ENCODE data around the gene FMN2.

The FMN2 gene

DNA sequence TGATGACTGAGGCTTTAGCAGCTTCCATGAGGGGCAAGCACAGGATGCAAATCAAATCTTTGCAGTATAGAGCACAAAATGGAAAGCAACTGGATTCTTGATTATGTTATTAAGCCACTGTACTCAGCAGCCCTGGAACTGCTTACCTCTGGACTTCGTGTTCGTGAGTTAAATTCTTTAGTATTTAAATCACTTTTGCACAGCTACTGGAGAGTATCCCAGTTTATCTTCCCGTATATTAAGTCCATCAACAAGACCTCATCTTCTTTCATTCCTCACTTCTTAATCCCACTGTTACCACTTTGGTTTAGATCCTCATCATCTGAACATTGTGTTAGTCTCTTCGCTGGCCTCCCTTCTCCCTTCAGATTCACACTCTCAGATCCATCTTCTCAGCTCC lies 411.4 kb downstream of the FMN2 start:
- no peak for DNase-seq

- DNase-seq: no peak
Observed at GRCh38 chr1:240503558-240503957, 411.9 kb downstream of the FMN2 start.

DNA sequence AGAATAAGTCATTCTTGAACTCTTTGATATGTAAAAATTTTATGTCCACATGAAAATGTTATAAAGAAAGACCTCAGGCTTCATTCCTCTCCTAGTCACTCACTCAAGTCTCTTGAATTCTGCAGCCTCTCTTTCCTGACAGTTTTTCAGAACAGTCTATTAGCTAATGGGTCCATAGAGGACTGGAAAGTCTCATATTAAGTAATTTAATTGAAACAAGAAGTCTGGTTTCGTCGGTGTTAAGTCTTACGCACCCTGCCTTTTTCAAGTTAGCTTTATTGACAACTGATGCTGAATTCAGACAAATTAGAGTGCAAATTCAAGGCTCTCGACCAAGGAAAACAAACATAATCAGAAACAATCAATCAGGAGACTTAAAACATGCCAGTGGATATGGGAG lies 414.5 kb downstream of the FMN2 start:
- DNase-seq: no peak

DNA sequence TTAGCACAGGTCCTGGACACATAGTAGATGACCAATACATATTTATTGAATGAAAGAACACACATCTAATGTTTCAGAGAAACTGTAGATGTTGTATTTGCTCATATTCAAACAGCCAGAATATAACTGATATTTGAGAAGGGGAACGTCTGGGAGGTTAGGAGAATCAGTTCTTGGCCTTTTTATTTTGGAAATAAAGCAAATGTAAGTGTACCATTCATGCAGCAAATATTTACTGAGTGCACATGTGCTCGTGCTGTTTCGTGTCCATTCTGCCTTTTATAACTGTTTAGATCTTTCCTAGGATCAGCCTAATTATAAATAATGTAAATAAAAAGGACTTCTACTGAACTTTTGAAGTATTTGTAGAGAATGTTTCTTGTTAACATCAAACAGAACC lies 416.5 kb downstream of the FMN2 start:
- DNase-seq: no peak

GRCh38 chr1:240508950-240509349 lies 417.3 kb downstream of the FMN2 start:
- DNase-seq: no peak

DNA sequence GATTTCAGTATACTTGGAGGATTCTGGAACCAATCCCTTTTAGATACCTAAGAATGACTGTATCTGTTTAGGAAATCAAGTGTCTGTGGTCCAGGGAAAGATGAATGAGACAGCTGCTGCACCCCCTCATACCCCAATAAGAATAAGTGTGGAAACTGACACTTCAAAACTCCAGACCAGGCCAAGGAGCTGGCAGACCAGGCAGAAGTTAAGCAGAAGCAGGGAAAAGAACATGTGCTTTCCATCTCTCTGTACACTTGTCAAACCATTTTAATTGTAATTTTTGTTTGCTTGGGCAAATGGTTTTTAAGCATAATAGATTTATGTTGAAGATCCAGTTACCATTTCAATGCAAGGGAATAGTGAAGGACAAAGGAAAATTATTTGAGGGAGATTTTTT lies 420.1 kb downstream of the FMN2 start:
- DNase-seq: no peak

DNA sequence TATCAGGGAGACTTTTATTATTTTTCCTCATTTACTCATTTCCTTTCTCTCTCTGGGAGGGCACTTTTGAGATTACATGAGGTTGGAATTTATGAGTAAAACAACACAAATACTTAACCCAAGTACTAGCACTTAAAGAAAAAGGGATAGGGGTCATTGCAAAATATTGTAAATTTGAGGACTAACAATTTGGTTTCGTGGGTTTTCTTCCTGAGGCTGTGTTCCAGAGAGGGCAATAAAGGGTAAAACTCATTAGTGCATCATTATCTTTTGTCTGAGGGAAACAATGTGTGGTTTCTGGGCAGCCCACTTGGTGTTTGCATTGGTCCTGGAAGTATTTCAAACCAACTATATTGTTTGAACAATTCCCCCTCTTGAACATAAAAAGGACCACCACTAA lies 423.8 kb downstream of the FMN2 start:
- no peak for DNase-seq

GRCh38 chr1:240516069-240516468 lies 424.4 kb downstream of the FMN2 start:
- no peak for DNase-seq

DNA sequence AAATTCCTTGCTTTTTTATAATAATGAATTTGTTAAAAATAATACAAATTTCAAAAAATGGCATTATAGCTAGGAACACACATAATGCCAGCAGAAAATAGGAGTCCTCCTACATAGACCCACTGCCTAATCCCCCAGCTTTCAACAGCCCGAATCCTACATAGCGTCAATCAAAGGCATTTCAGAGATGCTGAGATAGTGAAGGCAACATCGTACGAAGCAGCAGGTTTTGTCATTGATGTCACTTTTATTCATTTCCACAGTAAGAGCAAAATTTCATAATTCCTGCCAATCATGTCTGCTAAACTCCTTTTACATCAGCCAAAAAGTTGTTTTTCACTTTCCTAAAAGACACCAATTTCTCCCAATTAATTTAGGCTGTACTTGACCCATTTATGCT lies 426.2 kb downstream of the FMN2 start:
- no peak for DNase-seq

- DNase-seq: no peak
Observed at GRCh38 chr1:240522122-240522822, 430.6 kb downstream of the FMN2 start.

DNA sequence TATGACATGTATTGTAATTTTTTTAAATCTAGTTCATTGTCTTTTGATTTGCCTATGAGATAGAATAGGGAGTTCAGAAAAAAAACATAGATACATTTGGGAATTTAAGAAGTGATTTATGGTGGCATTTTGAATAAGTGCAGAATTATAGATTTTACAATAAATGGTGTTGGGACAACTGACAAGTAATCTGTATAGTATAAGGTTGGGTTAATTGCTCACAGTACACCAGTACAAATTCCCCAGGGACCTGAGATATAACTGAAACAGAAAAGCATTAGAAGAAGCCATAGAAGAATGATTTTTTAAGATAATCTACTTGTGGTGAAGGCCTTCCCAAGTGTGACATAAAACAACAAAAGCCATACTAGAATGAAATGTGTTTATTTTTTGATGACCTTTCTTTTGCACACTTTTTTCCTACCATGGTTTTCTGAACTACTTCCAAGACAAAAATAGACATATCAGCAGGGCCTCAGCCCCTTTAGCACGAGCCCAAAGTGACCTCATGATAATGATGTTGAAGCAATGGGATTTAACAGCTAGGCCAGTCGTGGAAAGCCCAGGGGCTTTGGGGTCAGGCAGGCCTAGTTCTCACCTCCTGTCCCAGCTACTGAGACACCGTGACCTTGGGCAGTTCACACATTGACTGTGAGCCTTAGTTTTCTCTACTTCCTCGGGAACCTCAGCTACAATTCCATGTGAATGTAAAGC lies 432.8 kb downstream of the FMN2 start:
- DNase-seq: no peak
